H9 (cell line): ENCODE results near the gene RBPJ. TPM values are rescaled to one million over a fixed set of nuclear protein-coding genes. Genes with fewer than 3 reads are reported as not detected.

Experiments used
- DNase-seq: peaks from one replicate; pipeline ENCODE4 v3.0.0-alpha.2; 2017
- H2AFZ ChIP-seq: one replicate; pipeline ENCODE4 v1.6.1; 2013; ENCODE audit warnings: mild to moderate bottlenecking, low read length, control low read depth, moderate library complexity
- H2AK5ac ChIP-seq: 2 replicates; pipeline ENCODE4 v1.6.1; 2013; ENCODE audit warnings: low read length, control low read depth, mixed read lengths; ENCODE audit not compliant: insufficient read length
- H2BK120ac ChIP-seq: one replicate; pipeline ENCODE4 v1.6.1; 2013; ENCODE audit warnings: low read depth, mild to moderate bottlenecking, low read length, control low read depth, inconsistent platforms; ENCODE audit not compliant: poor library complexity, severe bottlenecking
- H2BK12ac ChIP-seq: 2 replicates; pipeline ENCODE4 v1.6.1; 2013; ENCODE audit warnings: low read length, control low read depth, mixed read lengths, low read depth; ENCODE audit not compliant: insufficient read length
- H2BK15ac ChIP-seq: 2 replicates; pipeline ENCODE4 v1.6.1; 2013; ENCODE audit warnings: low read depth, low read length, control low read depth
- H2BK20ac ChIP-seq: one replicate; pipeline ENCODE4 v1.6.1; 2013; ENCODE audit warnings: low read depth, mild to moderate bottlenecking, low read length, control low read depth, inconsistent platforms; ENCODE audit not compliant: poor library complexity, severe bottlenecking
- H2BK5ac ChIP-seq: 2 replicates; pipeline ENCODE4 v1.6.1; 2013; ENCODE audit warnings: low read length, control low read depth, mixed read lengths; ENCODE audit not compliant: insufficient read length
- H3K14ac ChIP-seq: 2 replicates; pipeline ENCODE4 v1.6.1; 2013; ENCODE audit warnings: low read length, control low read depth; ENCODE audit not compliant: insufficient read depth
- H3K18ac ChIP-seq: 2 replicates; pipeline ENCODE4 v1.6.1; 2013; ENCODE audit warnings: low read depth, mild to moderate bottlenecking, mixed read lengths, low read length, control low read depth; ENCODE audit not compliant: insufficient read length
- H3K23ac ChIP-seq: 2 replicates; pipeline ENCODE4 v1.6.1; 2013; ENCODE audit warnings: low read length, control low read depth, mixed read lengths, low read depth; ENCODE audit not compliant: insufficient read length
- H3K23me2 ChIP-seq: 2 replicates; pipeline ENCODE4 v1.6.1; 2013; ENCODE audit warnings: low read depth, mild to moderate bottlenecking, mixed read lengths, low read length, control low read depth; ENCODE audit not compliant: insufficient read length, poor library complexity, severe bottlenecking
- H3K27ac ChIP-seq: 2 replicates; pipeline ENCODE4 v1.5.1; 2013; ENCODE audit warnings: low read length, control low read depth, mixed read lengths, low read depth; ENCODE audit not compliant: insufficient read length
- H3K27me3 ChIP-seq: 2 replicates; pipeline ENCODE4 v1.6.1; 2013; ENCODE audit warnings: low read length, control low read depth, inconsistent platforms; ENCODE audit not compliant: insufficient read depth
- H3K4ac ChIP-seq: 2 replicates; pipeline ENCODE4 v1.6.1; 2013; ENCODE audit warnings: low read depth, mild to moderate bottlenecking, control low read depth, inconsistent platforms, low read length, moderate library complexity
- H3K4me1 ChIP-seq: 2 replicates; pipeline ENCODE4 v1.6.1; 2013; ENCODE audit warnings: low read length, control low read depth, inconsistent platforms; ENCODE audit not compliant: insufficient read depth
- H3K4me2 ChIP-seq: 2 replicates; pipeline ENCODE4 v1.6.1; 2013; ENCODE audit warnings: low read length, control low read depth, mixed read lengths; ENCODE audit not compliant: insufficient read length, insufficient read depth
- H3K56ac ChIP-seq: 2 replicates; pipeline ENCODE4 v1.6.1; 2013; ENCODE audit warnings: low read depth, mild to moderate bottlenecking, mixed read lengths, low read length, control low read depth; ENCODE audit not compliant: insufficient read length
- H3K79me1 ChIP-seq: 2 replicates; pipeline ENCODE4 v1.6.1; 2013; ENCODE audit warnings: low read depth, mild to moderate bottlenecking, moderate library complexity, low read length, control low read depth, inconsistent platforms; ENCODE audit not compliant: insufficient read depth, poor library complexity, severe bottlenecking
- H3K79me2 ChIP-seq: 2 replicates; pipeline ENCODE4 v1.6.1; 2013; ENCODE audit warnings: low read length, control low read depth, inconsistent platforms; ENCODE audit not compliant: insufficient read depth
- H3K9ac ChIP-seq: 2 replicates; pipeline ENCODE4 v1.6.1; 2013; ENCODE audit warnings: low read length, control low read depth, mixed read lengths; ENCODE audit not compliant: insufficient read length; ENCODE audit errors: extremely low read depth
- H3K9me3 ChIP-seq: one replicate; pipeline ENCODE4 v1.6.1; 2013; ENCODE audit warnings: low read depth, low read length, inconsistent platforms; ENCODE audit not compliant: control insufficient read depth
- H3T11ph ChIP-seq: one replicate; pipeline ENCODE4 v1.6.1; 2013; ENCODE audit warnings: mild to moderate bottlenecking, low read length, control low read depth, inconsistent platforms
- H4K20me1 ChIP-seq: one replicate; pipeline ENCODE4 v1.6.1; 2013; ENCODE audit not compliant: control insufficient read depth, insufficient read length, insufficient read depth
- H4K5ac ChIP-seq: 2 replicates; pipeline ENCODE4 v1.6.1; 2013; ENCODE audit warnings: low read depth, mild to moderate bottlenecking, mixed read lengths, low read length, control low read depth; ENCODE audit not compliant: insufficient read length
- H4K8ac ChIP-seq: replicated peaks from 2 replicates; pipeline ENCODE4 v1.6.1; 2013; ENCODE audit warnings: low read length, control low read depth, mixed read lengths, low read depth; ENCODE audit not compliant: insufficient read length
- H4K91ac ChIP-seq: 2 replicates; pipeline ENCODE4 v1.6.1; 2013; ENCODE audit warnings: low read depth, mild to moderate bottlenecking, moderate library complexity, mixed read lengths, low read length, control low read depth; ENCODE audit not compliant: insufficient read length
- H3K27ac Mint-ChIP-seq, 3 experiments: 2 replicates in 2 of 3; 3 replicates in 1 of 3; pipeline ENCODE4 v1.8.0; 2020 to 2021; ENCODE audit warnings: mixed read lengths in 3 of 3, mild to moderate bottlenecking in 1 of 3, moderate library complexity in 1 of 3
- H3K27me3 Mint-ChIP-seq: 2 replicates; pipeline ENCODE4 v1.8.0; 2021; ENCODE audit warnings: low read depth, mild to moderate bottlenecking, moderate library complexity, mixed read lengths
- H3K36me3 Mint-ChIP-seq, 3 experiments: 2 replicates in 2 of 3; 3 replicates in 1 of 3; pipeline ENCODE4 v1.8.0; 2020 to 2021; ENCODE audit warnings: low read depth in 3 of 3, mixed read lengths in 3 of 3; ENCODE audit not compliant: insufficient read depth in 1 of 3
- H3K4me1 Mint-ChIP-seq, 2 experiments: 2 replicates each; pipeline ENCODE4 v1.8.0; 2020; ENCODE audit warnings: mixed read lengths in 2 of 2
- H3K4me3 Mint-ChIP-seq, 2 experiments: 2 replicates in 1 of 2; 3 replicates in 1 of 2; pipeline ENCODE4 v1.8.0; 2020 to 2021; ENCODE audit warnings: mild to moderate bottlenecking in 2 of 2, mixed read lengths in 2 of 2, moderate library complexity in 1 of 2
- H3K9me3 Mint-ChIP-seq, 2 experiments: 2 replicates in 1 of 2; 3 replicates in 1 of 2; pipeline ENCODE4 v1.8.0; 2020; ENCODE audit warnings: mild to moderate bottlenecking in 2 of 2, mixed read lengths in 2 of 2, moderate library complexity in 1 of 2
- WGBS: extraction: QIAGEN DNeasy Blood & Tissue Kit; methylation state at CpG from one replicate; pipeline ENCODE4 v1.1.7; 2013; ENCODE audit warnings: missing lambda C conversion rate, low lambda C conversion rate, mixed read lengths; ENCODE audit not compliant: insufficient read length; ENCODE audit errors: extremely low coverage; 5-methylcytosine and 5-hydroxymethylcytosine counted together
- total RNA-seq: library from RNA; stranded (reverse); gene quantifications from 2 replicates; pipeline ENCODE4 v1.2.1, GENCODE V29; 2021
- TF ChIP-seq, protein P1 (sequence below): fragments of 200-600 bp; sonication (generic); conservative IDR thresholded peaks from 3 replicates; pipeline ENCODE4 v1.8.0; 2021; ENCODE audit warnings: antibody characterized with exemption, mild to moderate bottlenecking

RBPJ gene
- total RNA-seq, 1 experiment from 2014 or later: 166 TPM

DNA sequence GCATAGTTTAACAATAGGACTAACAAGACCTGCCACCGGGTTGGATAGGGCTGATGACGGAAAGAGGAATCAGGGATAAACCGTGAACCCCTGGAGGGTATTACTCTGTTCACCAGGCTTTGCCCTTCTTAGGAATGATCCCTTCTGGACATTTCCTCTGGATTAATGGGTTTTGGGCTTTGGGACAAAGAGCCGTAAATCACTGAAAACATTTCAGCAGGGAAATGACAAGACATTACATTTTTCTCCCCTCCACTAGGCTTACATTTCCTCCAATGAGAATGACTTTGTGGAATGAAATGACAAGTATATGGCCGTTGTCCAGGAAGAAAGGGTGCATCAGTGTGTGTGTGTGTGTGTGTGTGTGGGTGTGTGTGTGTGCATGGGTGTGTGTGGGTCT lies 25.9 kb upstream of the RBPJ start:
- Mint-ChIP-seq H3K9me3 (no peaks in the 10 kb centered on the region; a peak in 1 of 5 replicates), H3K4me3 (no peak overlapping the region), H3K4me1 (peaks cover 40 to 42% of the 10 kb centered on the region in 2 experiments)

More for the DNA sequence above, 25.9 kb upstream of the RBPJ start:
- Histone ChIP-seq H4K20me1 (no peaks in the 10 kb centered on the region), H3K18ac (no peak overlapping the region), H3K9me3 (no peaks in the 10 kb centered on the region), H3T11ph (no peak overlapping the region), H3K23me2 (no peaks in the 10 kb centered on the region), H3K27ac (no peak overlapping the region), H3K4ac (no peak overlapping the region), H3K79me2 (no peaks in the 10 kb centered on the region), H3K14ac (no peak overlapping the region), H3K9ac (no peak overlapping the region), H4K5ac (no peak overlapping the region), H4K8ac (no peak overlapping the region), H3K4me2 (no peak overlapping the region), H3K23ac (no peak overlapping the region), H3K27me3 (no peaks in the 10 kb centered on the region), H3K4me1 (peaks cover 6% of the 10 kb centered on the region), H2BK5ac (no peak overlapping the region), H2BK20ac (no peak overlapping the region), H3K79me1 (no peaks in the 10 kb centered on the region), H4K91ac (no peak overlapping the region), H3K56ac (no peak overlapping the region), H2BK15ac (no peak overlapping the region), H2AK5ac (no peak overlapping the region), H2BK12ac (no peak overlapping the region), H2BK120ac (no peak overlapping the region), H2AFZ (no peak overlapping the region)
- TF ChIP-seq, protein P1, sequence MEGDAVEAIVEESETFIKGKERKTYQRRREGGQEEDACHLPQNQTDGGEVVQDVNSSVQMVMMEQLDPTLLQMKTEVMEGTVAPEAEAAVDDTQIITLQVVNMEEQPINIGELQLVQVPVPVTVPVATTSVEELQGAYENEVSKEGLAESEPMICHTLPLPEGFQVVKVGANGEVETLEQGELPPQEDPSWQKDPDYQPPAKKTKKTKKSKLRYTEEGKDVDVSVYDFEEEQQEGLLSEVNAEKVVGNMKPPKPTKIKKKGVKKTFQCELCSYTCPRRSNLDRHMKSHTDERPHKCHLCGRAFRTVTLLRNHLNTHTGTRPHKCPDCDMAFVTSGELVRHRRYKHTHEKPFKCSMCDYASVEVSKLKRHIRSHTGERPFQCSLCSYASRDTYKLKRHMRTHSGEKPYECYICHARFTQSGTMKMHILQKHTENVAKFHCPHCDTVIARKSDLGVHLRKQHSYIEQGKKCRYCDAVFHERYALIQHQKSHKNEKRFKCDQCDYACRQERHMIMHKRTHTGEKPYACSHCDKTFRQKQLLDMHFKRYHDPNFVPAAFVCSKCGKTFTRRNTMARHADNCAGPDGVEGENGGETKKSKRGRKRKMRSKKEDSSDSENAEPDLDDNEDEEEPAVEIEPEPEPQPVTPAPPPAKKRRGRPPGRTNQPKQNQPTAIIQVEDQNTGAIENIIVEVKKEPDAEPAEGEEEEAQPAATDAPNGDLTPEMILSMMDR: no peak
- H3K27me3 Mint-ChIP-seq: no peaks in the 10 kb centered on the region
- no peak for DNase-seq
- no peaks in the 10 kb centered on the region for H3K36me3 Mint-ChIP-seq
- WGBS: no CpG with 5 or more reads among the region's 5 CpGs
- no peak overlapping the region; a peak in 1 of 7 replicates for H3K27ac Mint-ChIP-seq
